Right cardiac atrium (tissue), 5 donors: ENCODE data around the gene ZNF618. TPM values are rescaled to one million over a fixed set of nuclear protein-coding genes. Genes with fewer than 3 reads are reported as not detected.
A peak's percentile ranks its signal among the peaks of the same experiment; 100 is the strongest.

Experiments
- ATAC-seq, 2 donors: fragments of 200-7000 bp; cut with Tn5 transposase; one replicate each; pipeline versions ENCODE4 v1.8.0 to v1.9.1; 2020; ENCODE audit warnings: moderate library complexity in 2 of 2, mild to moderate bottlenecking in 1 of 2
- DNase-seq, 3 donors: peaks; one replicate each; pipeline ENCODE4 v3.0.0-alpha.2; 2020
- H3K27ac ChIP-seq: one replicate; pipeline ENCODE4 v1.5.1; 2013; ENCODE audit warnings: mild to moderate bottlenecking, low read length, control low read depth, moderate library complexity
- H3K27me3 ChIP-seq: one replicate; pipeline ENCODE4 v1.6.1; 2013; ENCODE audit not compliant: control insufficient read depth, insufficient read depth
- H3K4me1 ChIP-seq: one replicate; pipeline ENCODE4 v1.6.1; 2013; ENCODE audit warnings: low read length; ENCODE audit not compliant: control insufficient read depth, insufficient read depth
- H3K4me3 ChIP-seq: one replicate; pipeline ENCODE4 v1.5.1; 2013; ENCODE audit warnings: low read length, control low read depth
- H3K9me3 ChIP-seq: one replicate; pipeline ENCODE4 v1.6.1; 2013; ENCODE audit warnings: low read length; ENCODE audit not compliant: control insufficient read depth
- WGBS: extraction: QIAGEN DNeasy Blood & Tissue Kit; methylation state at CpG from one replicate; pipeline ENCODE4 v1.1.7; 2013; 5-methylcytosine and 5-hydroxymethylcytosine counted together
- intact Hi-C, 4 donors: fragments of 100-400 bp; cut with DNase I; formaldehyde crosslinking; loops; one replicate each; pipeline versions ENCODE4 v1.11.0 to v1.14.0; 2022 to 2023
- polyA plus RNA-seq: library from polyadenylated mRNA; stranded (reverse); fragments of 200-250 nt; gene quantifications from one replicate; pipeline ENCODE4 v1.2.3, GENCODE V29; 2013
- total RNA-seq, 4 donors: library from RNA; stranded (reverse); fragmentation: NEBNext Ultra II Directional; extraction: Animal tissue kit (Norgen Biotek cat#: 25700); gene quantifications; one replicate each; pipeline ENCODE4 v1.2.1, GENCODE V29; 2021
- donor health status: healthy with polysubstance abuse.
- donor health status: DM: no; HTN: yes; CAD: no.
- donor health status: DM: no; HTN: no; CAD: no.
- donor health status: DM: no; HTN: yes; CAD: no; lungs with severe emphysema.
- donor health status: DM: yes; HTN: yes; CAD: no.

The ZNF618 gene
- total and polyA plus RNA-seq, 5 donors = 1.4 to 3.3 (median 2.7) TPM

DNA sequence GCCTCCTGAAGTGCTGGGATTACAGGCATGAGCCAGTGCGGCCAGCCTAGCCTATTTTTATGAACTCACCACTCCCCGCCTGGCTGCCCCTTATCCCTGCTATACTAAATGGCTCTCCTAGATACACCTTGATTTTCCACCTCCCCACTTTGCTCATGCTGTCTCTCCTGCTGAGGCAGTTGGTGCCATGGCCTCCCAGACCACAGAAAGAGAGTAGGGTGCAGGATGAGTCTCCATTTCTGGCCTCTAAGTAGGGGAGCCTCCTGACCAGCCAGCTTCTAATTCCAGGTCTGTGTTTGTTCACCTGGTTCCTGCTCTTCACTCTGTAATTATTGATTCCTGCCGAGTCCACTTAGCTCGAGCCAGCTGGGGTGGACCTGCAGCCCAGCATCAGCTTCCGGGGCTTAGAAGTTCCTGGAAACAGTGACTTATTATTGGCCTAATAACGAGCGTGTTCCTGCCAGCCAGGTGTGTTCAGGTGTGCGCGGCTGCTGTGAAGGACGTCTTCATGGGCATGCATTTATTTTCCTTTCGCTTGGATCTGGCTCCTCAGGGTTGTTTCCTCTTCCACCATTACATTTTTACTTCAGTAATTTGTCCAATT, 34.0 kb downstream of the ZNF618 start:
- Histone ChIP-seq H3K4me3 (no peak overlapping the region), H3K9me3 (no peaks in the 10 kb centered on the region), H3K4me1 (no peaks in the 10 kb centered on the region), H3K27me3 (no peaks in the 10 kb centered on the region), H3K27ac (no peak overlapping the region)
- WGBS = 87% methylated on average over 11 of the region's 11 CpGs
- DNase-seq (no peak), ATAC-seq (no peak)
- intact Hi-C loops = no loop called here

DNA sequence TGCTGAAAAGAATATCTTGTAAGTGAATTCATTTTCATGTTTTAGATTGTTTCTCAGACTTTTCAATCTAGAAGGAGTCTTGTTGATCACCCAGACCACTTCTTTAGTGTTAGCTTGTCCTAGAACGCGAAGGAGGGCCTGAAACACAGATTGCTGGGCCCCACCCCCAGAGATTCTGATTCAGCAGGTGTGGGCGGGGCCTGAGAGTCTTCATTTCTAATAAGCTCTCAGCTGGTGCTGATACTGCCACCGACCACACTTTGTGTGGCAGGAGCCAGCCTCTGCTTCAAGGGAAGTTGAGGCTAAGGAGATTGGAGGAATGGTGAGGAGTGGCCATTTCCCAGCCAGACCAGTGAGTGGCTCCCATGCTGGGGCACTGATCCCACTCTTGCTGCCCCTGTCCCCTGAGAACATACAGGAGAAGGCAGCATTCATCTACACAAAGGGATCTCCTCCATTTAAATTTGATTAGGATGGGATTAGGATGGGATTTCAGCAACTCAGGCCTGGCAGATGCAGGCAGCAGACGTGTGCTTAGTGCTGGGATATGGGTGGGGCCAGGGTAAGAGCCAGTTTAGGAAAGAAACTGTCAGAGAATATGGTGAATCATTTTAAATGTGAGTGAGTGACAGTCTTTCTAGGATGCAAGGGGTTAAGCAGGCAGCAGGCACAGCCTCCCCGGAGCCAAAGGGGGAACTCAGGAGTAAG, 35.9 kb downstream of the ZNF618 start:
- intact Hi-C loops = no loop called here
- H3K4me3 ChIP-seq = no peak overlapping the region
- H3K27ac ChIP-seq = no peak overlapping the region
- H3K27me3 ChIP-seq = no peaks in the 10 kb centered on the region
- no peaks in the 10 kb centered on the region for H3K9me3 ChIP-seq
- WGBS = 88% methylated on average over 6 of the region's 6 CpGs
- H3K4me1 ChIP-seq = no peaks in the 10 kb centered on the region
- no peak for DNase-seq
- ATAC-seq = no peak

DNA sequence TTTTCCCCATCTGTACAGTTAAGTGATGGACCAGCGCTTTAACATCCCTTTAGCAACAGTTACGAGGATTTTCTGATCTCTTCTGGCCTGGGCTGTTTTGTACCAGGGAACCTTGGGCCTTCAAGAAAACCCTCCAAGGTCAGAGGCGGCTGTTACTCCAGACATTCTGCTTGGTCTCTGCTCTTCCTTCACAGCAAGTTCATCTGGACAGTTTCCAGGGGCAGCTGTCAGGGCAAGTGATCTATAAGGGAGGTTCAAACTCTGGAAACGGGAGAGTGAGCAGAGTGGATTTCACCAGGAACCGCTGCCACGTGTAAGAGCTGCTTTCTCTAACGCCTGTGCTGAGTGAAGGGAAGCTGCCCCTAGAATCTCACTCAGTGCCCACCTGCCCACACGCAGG, 36.7 kb downstream of the ZNF618 start:
- no peak for ATAC-seq
- no peaks in the 10 kb centered on the region for H3K4me1 ChIP-seq
- intact Hi-C loops = no loop called here
- H3K9me3 ChIP-seq = no peaks in the 10 kb centered on the region
- 84% methylated on average over 8 of the region's 8 CpGs for WGBS
- no peak overlapping the region for H3K27ac ChIP-seq
- H3K4me3 ChIP-seq = no peak overlapping the region
- no peaks in the 10 kb centered on the region for H3K27me3 ChIP-seq
- no peak for DNase-seq

DNA sequence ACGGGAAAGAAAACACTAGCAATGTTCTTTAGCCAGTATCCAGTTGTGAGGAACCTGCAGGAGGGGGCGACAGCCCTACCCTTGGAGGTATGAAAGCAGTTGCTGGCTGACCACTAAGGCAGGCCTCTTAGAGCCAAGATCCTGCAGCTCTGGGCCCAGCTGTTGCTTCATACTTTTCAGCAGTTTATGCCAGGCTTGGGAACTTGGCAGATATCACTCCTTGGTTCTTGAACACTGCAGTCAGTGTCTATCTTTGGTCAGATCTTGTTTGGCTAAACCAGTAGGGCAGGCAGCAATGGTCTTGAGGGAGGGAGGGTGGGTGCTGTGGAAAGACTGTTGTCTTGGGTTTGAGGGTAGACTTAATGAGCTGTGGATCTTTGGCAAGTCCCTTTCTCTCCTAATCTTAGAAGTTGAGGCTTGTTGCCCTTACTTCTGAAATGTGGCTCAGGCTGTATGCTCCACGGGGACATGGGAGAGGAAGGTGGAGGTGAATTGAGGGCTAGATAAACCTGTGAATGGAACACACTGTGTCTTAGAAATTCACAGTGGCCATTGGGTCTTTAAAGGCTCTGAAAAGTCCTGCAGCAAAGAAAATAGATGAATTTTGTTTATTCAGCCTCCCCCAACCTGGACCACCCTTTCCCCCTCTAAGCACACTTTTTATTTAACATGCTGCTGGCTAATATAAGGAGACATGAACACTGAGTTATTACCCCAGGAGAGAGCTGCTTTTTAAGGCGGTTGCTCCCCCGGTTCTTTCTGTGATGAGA, 37.5 kb downstream of the ZNF618 start:
- H3K27ac ChIP-seq = no peak overlapping the region

DNA sequence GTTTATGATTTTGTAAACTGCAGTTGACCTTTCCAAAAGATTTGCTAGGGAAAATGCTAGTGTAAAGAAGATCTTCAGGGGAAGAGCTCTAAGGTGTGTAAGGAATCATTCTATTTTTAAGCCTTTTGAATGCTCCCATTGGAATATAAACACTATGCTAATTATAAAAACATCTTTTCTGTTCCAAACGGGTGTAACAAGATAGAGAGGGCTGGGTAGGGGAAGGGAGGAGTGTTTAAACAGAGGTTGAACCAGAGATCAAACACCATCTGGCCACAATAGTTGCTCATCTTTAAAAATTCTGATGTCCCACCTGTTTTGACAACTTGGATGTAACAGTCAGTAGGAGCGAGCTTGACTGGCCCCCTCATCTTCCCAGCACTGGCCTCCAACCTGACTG, 38.4 kb downstream of the ZNF618 start:
- Histone ChIP-seq H3K4me1 (no peaks in the 10 kb centered on the region), H3K4me3 (no peak overlapping the region), H3K27me3 (no peaks in the 10 kb centered on the region), H3K9me3 (no peaks in the 10 kb centered on the region), H3K27ac (no peak overlapping the region)
- DNase-seq (no peak), ATAC-seq (no peak)
- intact Hi-C loops = no loop called here
- 61% methylated on average over 2 of the region's 2 CpGs for WGBS

More for the DNA sequence above, 37.5 kb downstream of the ZNF618 start:
- no peaks in the 10 kb centered on the region for H3K27me3 ChIP-seq
- H3K4me1 ChIP-seq = no peaks in the 10 kb centered on the region
- no peaks in the 10 kb centered on the region for H3K9me3 ChIP-seq
- ATAC-seq = peak; percentile 37 to 61
- DNase-seq = no peak
- intact Hi-C loops = no loop called here
- WGBS = 89% methylated on average over 5 of the region's 5 CpGs
- no peak overlapping the region for H3K4me3 ChIP-seq

DNA sequence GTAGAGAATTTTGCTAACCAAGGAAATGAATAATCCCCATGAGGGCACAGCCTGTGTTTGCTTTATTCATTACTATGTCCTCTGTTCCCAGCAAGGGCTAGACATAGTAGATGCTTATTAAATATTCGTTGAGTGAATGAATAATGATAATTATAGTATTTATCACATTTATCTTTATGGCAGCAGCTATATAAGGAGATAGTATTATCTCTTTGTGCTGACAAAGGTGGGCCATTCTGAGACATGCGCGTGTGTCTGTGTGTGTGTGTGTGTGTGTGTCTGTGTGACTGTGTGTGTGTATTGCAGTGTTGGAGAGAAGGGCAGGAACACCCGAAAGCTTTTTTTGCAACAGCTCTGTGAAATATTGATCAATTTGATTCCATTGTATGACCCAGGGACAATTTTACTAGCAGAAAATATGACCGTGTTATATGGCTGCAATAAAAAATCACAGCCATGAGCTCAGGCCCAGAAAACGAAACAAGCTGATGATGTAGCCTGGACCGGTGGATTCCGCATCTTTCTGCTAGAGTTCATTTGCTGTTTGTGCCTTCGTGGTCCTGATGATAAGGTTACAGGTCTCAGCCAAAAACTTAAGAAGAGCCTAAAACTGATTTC, 39.8 kb downstream of the ZNF618 start:
- no peak overlapping the region for H3K27ac ChIP-seq
- ATAC-seq (no peak), DNase-seq (no peak)
- no peaks in the 10 kb centered on the region for H3K27me3 ChIP-seq
- intact Hi-C loops = no loop called here
- H3K9me3 ChIP-seq = no peaks in the 10 kb centered on the region
- H3K4me3 ChIP-seq = no peak overlapping the region
- 93% methylated on average over 9 of the region's 9 CpGs for WGBS
- peaks cover 2% of the 10 kb centered on the region for H3K4me1 ChIP-seq

DNA sequence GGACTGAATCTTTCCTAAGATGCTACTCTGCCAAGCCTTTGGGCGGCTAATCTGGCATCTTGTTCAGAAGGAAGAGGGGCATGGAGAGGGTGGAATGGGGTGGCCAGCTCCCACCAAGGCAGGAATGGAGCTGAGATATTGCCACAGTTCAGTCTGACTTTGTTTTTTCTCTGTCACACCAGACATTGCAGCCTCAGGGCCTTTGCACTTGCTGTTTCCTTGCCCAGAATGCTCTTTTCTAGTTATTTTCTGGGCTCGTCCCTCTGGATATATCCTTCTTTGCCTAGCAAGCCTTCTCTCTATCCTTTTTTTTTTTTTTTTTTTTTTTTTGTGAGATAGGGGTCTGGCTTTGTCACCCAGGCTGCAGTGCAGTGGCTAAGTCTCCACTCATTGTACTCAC, 40.8 kb downstream of the ZNF618 start:
- no peak overlapping the region for H3K27ac ChIP-seq
- no peak overlapping the region for H3K4me3 ChIP-seq
- no peak for DNase-seq
- no peaks in the 10 kb centered on the region for H3K27me3 ChIP-seq
- ATAC-seq = no peak
- H3K4me1 ChIP-seq = peaks cover 2% of the 10 kb centered on the region
- intact Hi-C loops = no loop called here
- no peaks in the 10 kb centered on the region for H3K9me3 ChIP-seq
- 99% methylated on average over 2 of the region's 2 CpGs for WGBS

DNA sequence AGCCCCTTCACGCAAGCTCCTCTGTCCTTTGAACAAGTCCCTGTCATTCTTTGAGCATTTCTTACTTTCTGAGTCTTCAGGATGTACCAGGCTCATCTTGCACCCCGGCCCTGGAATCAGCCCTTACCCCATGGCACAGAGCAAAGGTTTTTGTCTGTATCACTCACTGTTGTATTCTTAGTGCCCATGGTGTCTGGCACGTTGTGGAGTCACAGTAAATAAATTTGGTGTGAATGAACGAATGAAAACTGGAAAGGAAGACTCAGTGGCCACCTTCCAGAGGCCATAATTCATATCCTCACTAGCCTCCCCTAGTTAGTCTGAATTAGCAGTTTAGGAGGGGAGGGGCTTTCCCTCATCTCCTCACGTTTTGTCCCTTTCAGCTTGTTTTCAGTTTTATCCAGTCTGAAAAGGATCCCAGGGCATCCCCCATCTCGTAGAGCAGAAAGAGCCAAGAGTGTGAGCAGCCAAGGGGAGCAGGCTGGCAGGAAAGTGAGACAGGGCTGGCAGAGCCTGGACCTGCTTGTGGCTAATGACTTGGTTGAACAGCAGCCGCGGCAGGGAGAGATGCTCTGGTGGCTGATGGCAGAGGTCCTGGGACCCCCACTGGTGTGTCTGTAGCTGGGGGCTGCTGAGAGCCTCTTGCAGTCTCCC, 42.7 kb downstream of the ZNF618 start:
- Histone ChIP-seq H3K4me1 (peaks cover 2% of the 10 kb centered on the region), H3K9me3 (no peaks in the 10 kb centered on the region), H3K27ac (no peak overlapping the region), H3K4me3 (no peak overlapping the region), H3K27me3 (no peaks in the 10 kb centered on the region)
- intact Hi-C loops = no loop called here
- 72% methylated on average over 8 of the region's 8 CpGs for WGBS
- DNase-seq (no peak), ATAC-seq (no peak)

DNA sequence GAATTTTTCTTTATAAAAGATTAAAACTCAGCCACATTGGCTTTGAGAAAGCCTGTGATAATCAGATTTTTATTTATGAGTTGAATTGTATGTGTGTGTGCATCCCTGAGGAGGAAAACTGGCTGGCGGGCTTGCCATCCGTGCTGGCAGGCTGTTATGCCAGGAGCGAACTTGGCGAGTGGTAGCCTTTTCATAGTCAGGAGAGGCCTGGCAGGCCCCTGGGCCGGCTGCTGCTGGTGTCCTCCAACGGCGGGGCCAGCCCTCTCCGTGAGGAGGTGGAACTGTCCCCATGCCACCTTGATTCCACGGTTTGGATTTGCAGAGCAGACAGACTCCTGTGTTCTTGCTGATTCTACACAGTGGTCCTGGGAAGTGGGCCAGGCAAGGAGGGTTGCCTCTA, 43.3 kb downstream of the ZNF618 start:
- Histone ChIP-seq H3K4me3 (no peak overlapping the region), H3K9me3 (no peaks in the 10 kb centered on the region), H3K27me3 (no peaks in the 10 kb centered on the region), H3K27ac (no peak overlapping the region), H3K4me1 (peaks cover 2% of the 10 kb centered on the region)
- DNase-seq (no peak), ATAC-seq (no peak)
- intact Hi-C loops = no loop called here
- 79% methylated on average over 9 of the region's 9 CpGs for WGBS

DNA sequence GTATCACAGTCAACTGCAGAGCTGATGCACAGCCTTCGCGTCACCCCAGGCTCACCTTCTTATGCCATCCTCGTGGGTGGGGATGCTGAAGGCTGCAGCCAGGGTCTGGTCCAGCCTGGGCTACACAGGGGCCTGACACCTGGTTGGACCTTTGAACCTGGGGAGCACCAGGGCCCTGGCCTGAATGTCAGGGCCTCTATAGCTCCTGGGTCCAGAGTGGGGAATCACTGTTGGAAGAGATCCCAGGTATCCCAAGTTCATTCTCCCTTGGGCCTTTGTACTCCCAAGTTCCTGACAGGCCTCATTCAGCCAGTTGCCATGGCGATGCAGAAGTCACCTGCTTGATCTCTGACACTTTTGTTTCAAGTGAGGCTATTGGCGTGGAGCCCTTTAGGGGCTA, 43.8 kb downstream of the ZNF618 start:
- ATAC-seq (no peak), DNase-seq (no peak)
- intact Hi-C loops = no loop called here
- H3K27ac ChIP-seq = no peak overlapping the region
- no peak overlapping the region for H3K4me3 ChIP-seq
- peaks cover 2% of the 10 kb centered on the region for H3K4me1 ChIP-seq
- WGBS = 96% methylated on average over 5 of the region's 5 CpGs
- no peaks in the 10 kb centered on the region for H3K27me3 ChIP-seq
- no peaks in the 10 kb centered on the region for H3K9me3 ChIP-seq

DNA sequence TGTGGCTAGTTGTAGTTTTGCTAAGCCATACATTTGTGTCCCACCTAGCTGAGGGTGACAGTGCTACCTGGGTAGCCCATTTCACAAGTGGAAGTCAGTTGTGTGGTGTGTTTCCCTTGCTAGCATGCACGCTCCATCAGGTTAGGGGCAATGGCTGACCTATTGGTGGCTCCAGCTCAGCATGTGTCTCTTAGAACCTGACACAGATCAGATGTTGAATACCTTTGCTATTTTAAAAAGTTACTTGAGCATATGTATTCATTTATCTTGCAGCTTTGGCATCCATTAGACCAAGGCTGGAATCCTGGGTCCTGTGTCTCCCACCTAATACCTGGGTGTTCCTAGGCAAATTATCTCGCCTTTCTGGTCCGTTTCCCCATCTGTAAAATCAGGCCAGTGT, 44.8 kb downstream of the ZNF618 start:
- Histone ChIP-seq H3K27ac (no peak overlapping the region), H3K4me1 (peaks cover 2% of the 10 kb centered on the region), H3K27me3 (no peaks in the 10 kb centered on the region), H3K4me3 (no peak overlapping the region), H3K9me3 (no peaks in the 10 kb centered on the region)
- DNase-seq (no peak), ATAC-seq (no peak)
- 99% methylated on average over 3 of the region's 3 CpGs for WGBS
- intact Hi-C loops = no loop called here
